Hindlimb muscle (tissue), 1 donor: ENCODE data around the gene RNH1. TPM values are rescaled to one million over a fixed set of nuclear protein-coding genes. Genes with fewer than 3 reads are reported as not detected.

Experiments
- DNase-seq: peaks from one replicate; pipeline ENCODE4 v3.0.0-alpha.2; 2013
- polyA plus RNA-seq: library from polyadenylated mRNA; unstranded; fragments of 120-200 nt; gene quantifications from one replicate; pipeline ENCODE4 v1.2.1, GENCODE V29; 2013; ENCODE audit not compliant: insufficient read length

RNH1 gene
- polyA plus RNA-seq, 1 donor, result 114 TPM

- no peak for DNase-seq
Observed at GRCh38 chr11:537622-538430, 30.8 kb upstream of the RNH1 start.

DNA sequence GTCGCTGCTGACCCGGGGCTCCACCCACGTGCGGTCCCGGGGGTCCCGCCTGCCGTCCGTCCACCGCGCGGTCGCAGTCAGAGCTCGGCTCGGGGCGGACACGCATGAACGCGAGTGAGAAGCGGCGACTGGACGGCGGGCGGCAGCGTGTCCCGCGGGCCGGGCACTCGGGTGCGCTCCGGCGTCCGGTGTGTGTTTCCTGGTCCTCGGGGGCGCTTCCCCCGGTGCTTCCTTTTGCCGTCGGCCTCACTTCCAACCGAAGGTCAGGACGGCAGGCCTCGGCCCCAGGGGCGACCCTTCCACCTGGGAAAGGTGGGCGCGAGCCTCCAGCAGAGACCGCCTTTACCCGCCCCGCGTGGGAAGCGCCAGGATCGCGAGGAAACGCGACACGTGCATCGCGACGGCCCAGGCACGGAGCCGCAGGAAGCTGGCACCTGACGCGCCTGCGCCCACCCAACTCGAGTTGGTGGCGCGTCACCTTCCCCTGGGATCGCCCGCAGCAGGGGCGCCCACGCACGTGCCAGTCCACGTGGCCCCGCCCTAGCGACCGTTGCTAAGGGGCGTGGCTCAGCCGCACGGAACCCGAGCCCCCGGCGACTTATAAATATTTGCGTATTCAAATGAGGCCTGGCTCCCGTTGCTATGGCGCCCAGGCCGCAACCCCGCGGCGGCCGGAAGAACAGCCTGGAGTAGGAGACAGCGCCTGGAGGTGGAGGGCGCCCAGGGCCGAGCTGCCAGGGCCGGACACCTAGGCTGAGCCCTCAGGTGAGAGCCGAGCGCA is 30.0 kb upstream of the RNH1 start, which contains the start of gene LRRC56:
Gene LRRC56 (plus strand): TSS at position 687 of the 781 bp plus-strand sequence. CDS start 3,158 bp downstream, outside the sequence.
- peak; percentile 59 for DNase-seq

DNA sequence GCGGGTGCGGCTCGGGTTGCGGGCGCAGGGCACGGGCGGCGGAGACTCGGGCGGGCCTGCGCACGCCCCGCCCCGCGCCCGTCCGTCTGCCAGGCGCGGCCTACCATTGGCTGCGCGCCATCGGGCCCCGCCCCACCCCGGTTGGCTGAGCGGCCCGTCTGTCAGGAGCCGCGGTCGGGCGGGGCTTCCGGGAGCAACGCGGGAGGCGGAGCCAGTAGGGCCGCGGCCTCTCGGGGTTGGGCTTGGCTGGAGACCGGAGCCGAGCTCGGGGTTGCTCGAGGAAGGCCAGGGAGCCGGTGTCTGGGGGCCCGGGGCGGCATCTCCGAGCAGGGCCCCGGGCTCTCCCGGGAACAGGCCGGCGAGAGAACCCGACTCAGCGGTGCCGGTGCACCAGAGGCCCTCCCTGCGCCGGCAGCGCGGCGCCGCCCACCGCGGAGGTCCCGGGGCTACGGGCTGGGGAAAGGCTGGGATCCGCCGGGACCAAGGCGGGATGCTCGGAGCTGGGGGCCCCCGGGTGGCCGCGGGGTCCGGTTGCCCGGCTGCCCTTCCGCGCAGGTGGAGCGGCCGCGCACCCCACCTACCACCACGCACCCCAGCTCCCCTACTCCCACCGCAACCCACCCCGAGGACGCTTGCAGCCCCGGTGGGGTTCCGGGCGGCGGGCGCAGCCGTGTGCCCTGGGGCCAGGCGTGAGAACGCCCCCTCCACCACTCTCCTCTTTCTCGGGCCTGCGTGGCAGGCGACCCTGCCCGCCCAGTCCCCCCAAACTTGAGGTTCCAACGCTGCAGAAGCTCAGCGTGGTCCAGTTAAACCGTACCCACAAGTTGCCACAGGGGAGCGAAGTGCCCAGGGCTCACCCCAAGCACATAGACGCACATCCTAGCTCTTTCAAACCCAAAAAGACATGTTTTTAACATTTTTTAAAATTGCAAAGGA is 28.7 kb upstream of the RNH1 start, which contains the start of gene HRAS:
Gene HRAS (minus strand): TSS at position 58 of the 936 bp plus-strand sequence.
- peak; percentile 95 for DNase-seq

GRCh38 chr11:535210-535518 is 28.1 kb upstream of the RNH1 start:
- no peak for DNase-seq

DNA sequence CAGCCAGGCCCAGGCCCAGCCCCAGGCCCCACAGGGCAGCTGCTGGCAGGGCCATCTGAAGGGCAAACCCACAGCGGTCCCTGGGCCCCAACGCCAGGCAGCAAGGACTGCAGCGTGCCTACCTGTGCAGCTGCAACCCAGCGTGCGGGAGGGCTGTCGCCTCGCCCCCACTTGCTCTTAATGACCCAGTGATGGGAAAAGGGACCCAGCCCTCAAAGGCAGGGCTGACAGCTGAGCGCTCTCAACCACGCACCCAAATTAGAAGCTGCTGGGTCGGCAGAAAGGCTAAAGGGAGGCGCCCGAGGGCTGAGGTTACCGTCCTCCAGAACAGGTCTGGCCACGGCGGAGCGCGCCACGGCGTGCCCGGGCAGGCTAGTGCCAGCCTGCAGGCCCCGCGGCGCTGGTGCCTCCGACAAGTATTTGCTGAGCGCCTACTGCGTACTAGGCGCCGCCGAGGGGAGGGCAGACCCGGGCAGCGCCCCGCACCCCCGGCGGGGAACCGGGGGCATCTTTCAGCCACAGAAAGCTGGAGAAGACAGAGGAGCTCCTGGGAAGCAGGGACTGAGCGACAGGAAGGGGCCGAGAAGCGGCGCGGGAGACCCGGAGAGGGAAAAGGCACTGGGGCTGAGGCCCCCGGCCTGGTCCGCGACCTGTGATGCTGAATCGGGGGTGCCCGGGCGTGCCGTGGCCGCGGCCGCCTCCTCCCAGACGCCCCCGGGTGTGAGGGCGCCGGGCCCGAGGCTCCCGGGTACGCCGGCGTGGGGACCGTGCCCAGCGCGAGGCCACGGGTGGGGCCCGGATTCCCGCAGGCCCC is 27.6 kb upstream of the RNH1 start:
- no peak for DNase-seq

- DNase-seq, result no peak
Observed at GRCh38 chr11:533586-534395, 26.7 kb upstream of the RNH1 start.

DNA sequence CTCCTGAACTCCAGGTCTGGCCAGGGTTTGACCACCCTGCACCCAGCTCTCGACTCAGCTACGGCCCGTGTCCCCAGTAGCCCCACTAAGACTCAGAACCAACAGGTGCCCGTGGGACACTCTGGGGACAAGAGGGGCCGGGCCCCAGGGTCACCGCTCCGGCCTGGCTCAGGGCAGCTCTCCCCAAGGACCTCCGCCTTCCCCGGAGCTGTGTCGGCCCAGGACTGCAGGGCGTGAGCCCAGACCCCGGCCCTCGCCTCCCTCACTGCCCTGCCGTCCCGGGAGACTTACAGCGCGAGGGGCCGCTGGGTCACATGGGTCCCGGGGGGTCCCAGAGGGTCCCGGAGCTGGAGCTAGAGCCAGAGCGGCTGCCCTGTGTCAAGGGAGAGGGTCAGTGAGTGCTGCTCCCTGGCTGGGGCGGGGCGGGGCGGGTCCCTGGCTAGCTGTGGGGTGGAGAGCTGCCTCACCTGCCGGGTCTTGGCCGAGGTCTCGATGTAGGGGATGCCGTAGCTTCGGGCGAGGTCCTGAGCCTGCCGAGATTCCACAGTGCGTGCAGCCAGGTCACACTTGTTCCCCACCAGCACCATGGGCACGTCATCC is 26.0 kb upstream of the RNH1 start:
- no peak for DNase-seq

GRCh38 chr11:532527-532985 is 25.5 kb upstream of the RNH1 start:
- DNase-seq, result no peak

DNA sequence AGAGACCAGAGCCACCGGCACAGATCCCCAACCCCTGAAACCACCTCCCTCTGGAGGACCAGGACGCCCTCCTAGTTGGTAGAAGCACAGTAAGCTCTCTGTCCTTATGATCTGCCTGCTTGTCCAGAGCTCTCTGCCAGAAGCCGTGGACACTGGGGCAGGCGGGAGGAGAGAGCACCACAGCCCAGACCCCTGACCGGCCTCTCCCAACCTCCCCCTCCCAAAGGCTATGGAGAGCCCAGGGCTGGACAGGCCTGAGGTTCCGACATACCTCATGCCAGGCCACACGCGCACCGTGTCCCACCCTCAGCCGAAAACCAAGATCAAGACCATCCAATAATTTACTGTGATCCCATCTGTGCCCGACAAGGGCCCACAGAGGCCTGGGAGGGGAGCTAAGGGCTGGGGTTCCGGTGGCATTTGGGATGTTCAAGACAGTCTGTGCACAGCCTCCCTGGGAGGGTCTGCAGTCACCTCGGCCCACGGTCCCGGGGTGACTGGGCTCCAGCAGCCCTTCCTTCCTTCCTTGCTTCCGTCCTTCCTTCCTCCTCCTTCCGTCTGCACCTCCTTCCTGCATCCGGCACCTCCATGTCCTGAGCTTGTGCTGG is 25.0 kb upstream of the RNH1 start:
- DNase-seq, result no peak

DNA sequence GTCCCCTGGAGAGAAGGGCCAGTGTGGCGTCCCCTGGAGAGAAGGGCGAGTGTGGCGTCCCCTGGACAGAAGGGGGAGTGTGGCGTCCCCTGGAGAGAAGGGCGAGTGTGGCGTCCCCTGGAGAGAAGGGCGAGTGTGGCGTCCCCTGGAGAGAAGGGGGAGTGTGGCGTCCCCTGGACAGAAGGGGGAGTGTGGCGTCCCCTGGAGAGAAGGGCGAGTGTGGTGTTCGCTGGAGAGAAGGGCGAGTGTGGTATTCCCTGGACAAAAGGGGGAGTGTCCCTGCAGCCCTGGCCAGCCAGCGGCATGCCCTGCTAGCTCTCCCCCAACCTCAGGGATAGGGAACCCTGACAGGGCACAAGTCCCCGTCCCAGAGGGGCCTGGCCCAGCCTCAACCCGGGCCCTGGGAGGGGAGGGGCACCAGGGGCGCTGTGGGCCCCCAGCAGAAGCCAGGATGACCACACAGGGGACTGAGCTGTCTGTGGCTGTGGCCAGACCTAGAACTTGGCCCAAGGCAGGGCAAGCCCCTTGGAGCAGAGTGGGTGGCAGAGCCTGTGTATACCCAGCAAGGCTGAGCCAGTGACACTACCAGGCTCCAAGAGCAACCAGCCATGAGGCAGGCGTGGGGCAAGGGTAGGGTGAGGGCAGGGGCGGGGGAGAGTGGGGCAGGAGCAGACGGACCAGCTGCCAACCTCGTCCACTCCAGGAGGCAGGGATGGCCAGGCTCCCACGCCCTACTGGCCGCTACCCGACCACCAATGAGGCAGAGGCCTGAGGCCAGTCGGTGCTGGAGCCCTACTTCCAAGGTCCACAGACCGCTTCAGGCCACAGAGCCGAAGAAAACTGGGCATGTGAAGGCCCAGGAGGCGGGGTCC is 24.2 kb upstream of the RNH1 start:
- no peak for DNase-seq

- no peak for DNase-seq
Observed at GRCh38 chr11:529728-530411, 22.8 kb upstream of the RNH1 start.

DNA sequence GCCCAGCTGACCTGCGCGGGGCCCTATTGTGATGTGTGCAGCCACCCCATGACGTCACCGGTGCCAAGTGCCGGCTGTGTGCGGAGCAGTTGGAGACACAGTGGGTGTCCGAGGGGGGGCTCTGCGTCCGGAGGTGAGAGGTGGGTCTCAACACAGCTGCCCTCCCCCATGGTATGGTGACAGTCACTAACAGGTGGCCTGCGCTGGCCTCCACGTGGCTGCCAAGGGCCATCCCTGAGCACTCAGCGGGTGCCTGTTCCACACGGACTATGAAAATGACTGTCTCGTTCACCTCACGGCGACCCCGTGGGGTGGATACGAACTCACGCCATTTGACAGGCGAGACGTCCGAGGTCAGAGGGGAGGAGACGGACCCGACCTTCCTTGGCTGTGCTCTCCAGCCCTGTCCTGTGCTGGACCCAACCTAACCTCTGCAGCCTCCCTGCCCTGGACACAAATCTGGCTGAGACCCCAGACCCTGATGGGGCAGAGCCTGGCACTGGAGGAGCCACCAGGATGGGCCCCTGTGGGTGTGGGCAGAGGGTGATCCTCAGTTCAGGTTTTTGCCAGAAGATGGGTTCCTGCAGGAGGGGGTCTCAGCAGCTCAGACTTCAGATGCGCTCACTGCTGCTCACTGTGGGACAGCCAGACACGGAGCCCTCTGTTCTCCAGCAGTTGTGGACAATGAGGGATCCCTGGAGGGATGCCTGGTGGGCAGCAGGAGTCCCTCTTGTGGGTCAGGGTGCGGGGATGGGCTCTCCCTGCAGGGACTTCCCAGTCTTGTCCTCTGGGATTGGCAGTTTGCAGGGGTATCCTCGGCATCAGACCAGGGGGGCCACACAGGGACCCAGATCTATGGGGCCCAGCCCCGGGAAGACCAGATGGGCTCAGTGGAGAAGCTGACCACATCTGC is 22.0 kb upstream of the RNH1 start:
- DNase-seq, result no peak

- no peak for DNase-seq
Observed at GRCh38 chr11:528166-528814, 21.2 kb upstream of the RNH1 start.

DNA sequence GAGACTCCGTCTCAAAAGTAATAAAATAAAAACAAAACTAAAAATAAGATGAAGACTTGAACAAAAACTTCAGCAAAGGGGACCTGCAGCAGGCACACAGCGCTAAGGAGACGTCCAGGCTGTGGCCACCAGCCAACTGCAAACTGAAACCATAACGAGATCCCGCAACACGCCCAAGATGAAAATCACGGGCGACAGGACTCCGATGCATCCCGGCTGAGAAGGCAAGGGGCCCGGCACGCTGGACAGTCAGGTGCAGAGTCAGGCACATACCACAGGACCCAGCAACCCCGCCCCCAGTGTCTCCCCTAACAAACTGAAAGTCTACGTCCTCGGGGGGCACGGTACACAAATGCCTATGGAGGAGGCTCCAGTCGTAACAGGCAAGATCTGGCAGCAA is 19.1 kb upstream of the RNH1 start:
- DNase-seq, result no peak

DNA sequence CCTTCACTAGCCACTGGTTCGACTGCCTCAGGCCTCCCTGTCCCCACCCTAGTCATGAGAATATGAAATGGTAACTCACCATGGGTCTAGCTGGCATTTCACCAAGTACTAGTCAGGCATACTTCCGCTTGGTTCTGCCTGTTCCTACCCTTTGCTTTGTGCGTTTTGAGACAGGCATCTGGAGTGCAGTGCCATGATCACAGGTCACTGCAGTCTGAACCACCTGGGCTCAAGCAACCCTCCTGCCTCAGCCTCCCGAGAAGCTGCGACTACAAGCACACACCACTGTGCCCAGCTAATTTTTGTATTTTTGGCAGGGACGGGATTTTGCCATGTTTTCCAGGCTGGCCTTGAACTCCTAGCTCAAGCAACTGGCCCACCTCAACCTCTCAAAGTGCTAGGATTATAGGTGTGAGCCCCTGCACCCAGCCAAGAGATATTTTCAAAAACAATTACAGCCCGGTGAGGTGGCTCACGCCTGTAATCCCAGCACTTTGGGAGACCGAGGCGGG is 14.2 kb upstream of the RNH1 start:
- DNase-seq, result no peak

DNA sequence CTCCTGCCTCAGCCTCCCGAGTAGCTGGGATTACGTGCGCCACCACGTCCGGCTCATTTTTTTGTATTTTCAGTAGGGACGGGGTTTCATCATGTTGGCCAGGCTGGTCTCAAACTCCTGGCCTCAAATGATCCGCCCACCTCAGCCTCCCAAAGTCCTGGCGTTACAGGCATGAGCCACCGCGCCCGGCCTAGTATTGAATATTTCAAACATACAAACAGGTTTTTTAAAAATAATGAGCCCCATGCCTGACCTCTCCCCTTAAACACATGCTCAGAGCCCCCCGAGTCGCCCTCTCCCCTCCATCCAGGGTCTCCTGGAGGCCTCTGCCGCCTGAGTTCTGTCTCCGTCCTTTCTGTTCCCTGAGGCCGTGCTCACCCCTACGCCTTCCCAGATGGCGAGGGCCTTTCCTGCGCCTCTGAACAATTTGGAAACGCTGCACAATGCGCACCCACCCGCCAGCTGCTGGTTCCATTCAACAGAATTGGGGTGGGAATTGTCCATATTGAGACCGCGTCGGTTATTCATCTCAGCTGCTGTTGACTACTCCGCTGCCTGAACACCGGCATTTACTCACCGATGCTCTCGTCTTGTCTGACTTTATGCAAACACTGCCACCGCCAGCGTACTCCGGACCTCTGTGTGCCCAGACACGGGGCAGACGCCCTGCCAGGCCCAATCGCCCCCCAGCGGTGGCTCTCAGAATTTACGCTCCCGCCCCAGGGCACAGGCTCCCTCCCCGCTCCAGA is 13.6 kb upstream of the RNH1 start:
- no peak for DNase-seq
